GM19455 (cell line): ENCODE results near the gene AOX1.
"Not testable (repeated sequence)": the region's sequence is repeated elsewhere in the genome, so short reads cannot be mapped to it uniquely, and the experiment has no call there.

Source experiments
- ATAC-seq: cut with Tn5 transposase; IDR thresholded peaks from one replicate; pipeline ENCODE4 v1.9.1; 2021; ENCODE audit not compliant: unreplicated experiment

Gene AOX1

GRCh38 chr2:200664770-200665494 lies 79.1 kb downstream of the AOX1 start:
- no peak for ATAC-seq

- ATAC-seq: no peak
These were observed 80.0 kb downstream of the AOX1 start for GRCh38 chr2:200665626-200666453.

- ATAC-seq: no peak
These were observed 81.6 kb downstream of the AOX1 start for GRCh38 chr2:200667413-200667812.

GRCh38 chr2:200668478-200668877 lies 82.7 kb downstream of the AOX1 start:
- no peak for ATAC-seq

- ATAC-seq: no peak
These were observed 83.5 kb downstream of the AOX1 start for GRCh38 chr2:200669308-200669707.

- no peak for ATAC-seq
These were observed 84.5 kb downstream of the AOX1 start for GRCh38 chr2:200670313-200670712.

GRCh38 chr2:200670751-200671150 lies 84.9 kb downstream of the AOX1 start:
- ATAC-seq: no peak

- no peak for ATAC-seq
These were observed 87.4 kb downstream of the AOX1 start for GRCh38 chr2:200673191-200673590.

GRCh38 chr2:200674837-200675236 lies 89.0 kb downstream of the AOX1 start:
- ATAC-seq: no peak

GRCh38 chr2:200677171-200677570 lies 91.4 kb downstream of the AOX1 start:
- ATAC-seq: no peak

GRCh38 chr2:200677721-200678532 lies 92.1 kb downstream of the AOX1 start:
- ATAC-seq: no peak

- no peak for ATAC-seq
These were observed 93.3 kb downstream of the AOX1 start for GRCh38 chr2:200679127-200679526.

- ATAC-seq: no peak
These were observed 93.7 kb downstream of the AOX1 start for GRCh38 chr2:200679535-200679934.

- ATAC-seq: no peak
These were observed 95.9 kb downstream of the AOX1 start for GRCh38 chr2:200681697-200682096.

GRCh38 chr2:200682407-200682806 lies 96.6 kb downstream of the AOX1 start:
- not testable (repeated sequence) for ATAC-seq

- no peak for ATAC-seq
These were observed 102.4 kb downstream of the AOX1 start for GRCh38 chr2:200687922-200688920.

GRCh38 chr2:200689115-200689514 lies 103.3 kb downstream of the AOX1 start:
- no peak for ATAC-seq

GRCh38 chr2:200693836-200694470 lies 108.1 kb downstream of the AOX1 start:
- no peak for ATAC-seq

- no peak for ATAC-seq
These were observed 109.4 kb downstream of the AOX1 start for GRCh38 chr2:200695191-200695590.

- no peak for ATAC-seq
These were observed 109.8 kb downstream of the AOX1 start for GRCh38 chr2:200695601-200696000.
